RWPE1 (cell line): Measurements from ENCODE around the gene FAM171A2.
"Not testable (repeated sequence)": the region's sequence is repeated elsewhere in the genome, so short reads cannot be mapped to it uniquely, and the experiment has no call there.

Experiments used
- CTCF ChIA-PET: fragments of 350-600 bp; sonication (Branson Sonifier 250); formaldehyde crosslinking; extraction: SDS; loops from one replicate; lab custom pipeline; 2021; lab: Yijun Ruan, JAX
- POLR2A ChIA-PET: fragments of 400-600 bp; formaldehyde crosslinking; extraction: SDS; loops from one replicate; lab custom pipeline; 2020; ENCODE audit warnings: antibody characterized with exemption; ENCODE audit not compliant: low non-redundant PET; lab: Yijun Ruan, JAX
- DNase-seq: peaks from one replicate; pipeline ENCODE4 v3.0.0; 2012; ENCODE audit warnings: low spot score
- H3K27ac ChIP-seq: fragments of 450-650 bp; 2 replicates; pipeline ENCODE4 v1.5.1; 2017
- CTCF ChIP-seq: fragments of 450-650 bp; conservative IDR thresholded peaks from 2 replicates; pipeline ENCODE4 v1.5.1; 2017; ENCODE audit warnings: low read depth, mild to moderate bottlenecking

Gene FAM171A2

GRCh38 chr17:44333371-44333770, 30.3 kb downstream of the FAM171A2 start:
- peak overlapping the region; percentile 53 for H3K27ac ChIP-seq
- DNase-seq, result no peak
- ChIA-PET POLR2A (no interaction called here), CTCF (interaction anchor here (0.7 to 1.4 kb wide), 3 partner anchors 9 to 335 kb away, joined by 3 to 4 read pairs (median 3); partner anchors contain the start of gene GRN)
- TF ChIP-seq CTCF, result no peak

GRCh38 chr17:44331249-44331760, 32.3 kb downstream of the FAM171A2 start:
- ChIA-PET CTCF (interaction anchor here (0.6 to 1.4 kb wide), 12 partner anchors 15 to 1592 kb away, joined by 3 to 7 read pairs (median 3); partner anchors contain the start of genes PLEKHM1 and UBTF), POLR2A (no interaction called here)
- TF ChIP-seq CTCF, result peak; percentile 88
- no peak overlapping the region for H3K27ac ChIP-seq
- DNase-seq, result no peak

- CTCF ChIA-PET, result interaction anchor here (0.6 to 1.1 kb wide), 9 partner anchors 16 to 141 kb away, joined by 3 to 4 read pairs (median 3); partner anchors contain the start of gene UBTF
- POLR2A ChIA-PET, result interaction anchor here (0.6 kb wide), 1 partner anchor 17 kb away, joined by 3 read pairs; no protein-coding TSS in a partner anchor
- not testable (repeated sequence) for H3K27ac ChIP-seq, DNase-seq
Measured at GRCh38 chr17:44330263-44330662, 33.4 kb downstream of the FAM171A2 start.

GRCh38 chr17:44329516-44329915, 34.1 kb downstream of the FAM171A2 start:
- POLR2A ChIA-PET, DNase-seq, H3K27ac ChIP-seq: not testable (repeated sequence)
- CTCF ChIA-PET, result interaction anchor here (0.6 kb wide), 1 partner anchor 18 kb away, joined by 5 read pairs; no protein-coding TSS in a partner anchor

- peak overlapping the region; percentile 99 for H3K27ac ChIP-seq
- CTCF ChIA-PET, result interaction anchor here (0.5 kb wide), 1 partner anchor 174 kb away, joined by 4 read pairs; no protein-coding TSS in a partner anchor
- POLR2A ChIA-PET, result interaction anchor here (0.6 to 0.7 kb wide), 2 partner anchors 15 to 18 kb away, joined by 3 read pairs; no protein-coding TSS in a partner anchor
Measured at GRCh38 chr17:44327715-44328449, 35.8 kb downstream of the FAM171A2 start.

GRCh38 chr17:44326861-44327444, 36.7 kb downstream of the FAM171A2 start:
- peak overlapping the region; percentile 99 for H3K27ac ChIP-seq
- no peak for TF ChIP-seq CTCF
- CTCF ChIA-PET, result interaction anchor here (0.6 kb wide), 1 partner anchor 19 kb away, joined by 3 read pairs; no protein-coding TSS in a partner anchor

More at GRCh38 chr17:44327715-44328449, 35.8 kb downstream of the FAM171A2 start:
- no peak for DNase-seq
- TF ChIP-seq CTCF, result no peak

GRCh38 chr17:44324571-44325275, 38.9 kb downstream of the FAM171A2 start, which contains the start of gene SLC25A39:
Gene SLC25A39 (minus strand): TSS chr17:44324823. CDS start chr17:44323562, 1,261 bp downstream.
- POLR2A ChIA-PET, result interaction anchor here (0.5 to 1.0 kb wide), 4 partner anchors 100 to 138 kb away, joined by 3 to 4 read pairs (median 4); partner anchors contain the start of gene TMUB2
- TF ChIP-seq CTCF, result no peak
- H3K27ac ChIP-seq, result peak within 1 kb of the TSS; percentile 99
- CTCF ChIA-PET, result interaction anchor here (0.6 to 1.0 kb wide), 3 partner anchors 26 to 106 kb away, joined by 3 to 5 read pairs (median 3); no protein-coding TSS in a partner anchor
- peak; percentile 88 for DNase-seq

More at GRCh38 chr17:44326861-44327444, 36.7 kb downstream of the FAM171A2 start:
- peak; percentile 94 for DNase-seq
- POLR2A ChIA-PET, result interaction anchor here (0.6 to 1.0 kb wide), 4 partner anchors 25 to 187 kb away, joined by 3 to 4 read pairs (median 3); no protein-coding TSS in a partner anchor
